Hepatocyte (in vitro differentiated cells): ENCODE measurements around the gene C8A.

Source experiments
- EZH2 ChIP-seq: fragments of 200-600 bp; sonication (generic); IDR thresholded peaks from 2 replicates; pipeline ENCODE4 v1.6.1; 2016; ENCODE audit warnings: antibody characterized with exemption, mild to moderate bottlenecking, borderline replicate concordance
- TF ChIP-seq, protein P1 (sequence below): fragments of 200-600 bp; sonication (generic); IDR thresholded peaks from 2 replicates; pipeline ENCODE4 v1.5.1; 2016; ENCODE audit warnings: antibody characterized with exemption, mild to moderate bottlenecking; ENCODE audit not compliant: poor library complexity

DNA sequence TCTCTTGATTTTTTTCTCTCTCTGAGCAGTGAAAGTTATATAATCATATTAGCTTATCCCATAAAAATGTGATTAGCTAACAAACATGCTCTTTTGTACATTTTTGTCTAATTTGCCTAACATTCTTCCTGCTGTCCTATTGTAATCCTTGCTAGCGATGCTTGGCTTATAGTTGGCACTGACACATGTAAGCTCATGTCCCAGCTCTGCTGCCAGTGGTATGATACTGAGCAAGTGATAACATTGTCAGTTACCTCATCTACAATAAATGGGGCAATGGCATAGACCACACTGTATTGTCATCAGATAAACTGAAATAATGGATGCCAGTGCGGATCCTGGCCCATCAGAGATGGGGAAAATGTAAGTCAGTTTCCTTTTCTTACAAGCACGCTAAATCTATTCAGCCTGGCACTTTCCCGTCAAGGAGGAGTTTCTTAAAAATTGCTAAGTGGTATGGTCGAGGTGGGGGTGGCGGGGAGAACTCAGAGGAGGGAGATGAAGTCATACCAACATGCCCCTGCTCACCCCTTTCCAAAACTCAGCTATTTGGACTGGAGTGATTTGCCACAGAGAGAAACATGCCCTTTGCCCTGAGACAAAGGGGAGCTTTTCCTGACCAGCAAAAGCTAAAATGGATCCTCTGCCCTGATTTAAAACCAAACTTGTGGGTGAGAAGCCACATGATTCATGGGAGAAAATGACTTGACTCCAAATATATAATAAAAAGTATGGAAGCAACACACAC is 36.7 kb upstream of the C8A start:
- TF ChIP-seq, protein P1, sequence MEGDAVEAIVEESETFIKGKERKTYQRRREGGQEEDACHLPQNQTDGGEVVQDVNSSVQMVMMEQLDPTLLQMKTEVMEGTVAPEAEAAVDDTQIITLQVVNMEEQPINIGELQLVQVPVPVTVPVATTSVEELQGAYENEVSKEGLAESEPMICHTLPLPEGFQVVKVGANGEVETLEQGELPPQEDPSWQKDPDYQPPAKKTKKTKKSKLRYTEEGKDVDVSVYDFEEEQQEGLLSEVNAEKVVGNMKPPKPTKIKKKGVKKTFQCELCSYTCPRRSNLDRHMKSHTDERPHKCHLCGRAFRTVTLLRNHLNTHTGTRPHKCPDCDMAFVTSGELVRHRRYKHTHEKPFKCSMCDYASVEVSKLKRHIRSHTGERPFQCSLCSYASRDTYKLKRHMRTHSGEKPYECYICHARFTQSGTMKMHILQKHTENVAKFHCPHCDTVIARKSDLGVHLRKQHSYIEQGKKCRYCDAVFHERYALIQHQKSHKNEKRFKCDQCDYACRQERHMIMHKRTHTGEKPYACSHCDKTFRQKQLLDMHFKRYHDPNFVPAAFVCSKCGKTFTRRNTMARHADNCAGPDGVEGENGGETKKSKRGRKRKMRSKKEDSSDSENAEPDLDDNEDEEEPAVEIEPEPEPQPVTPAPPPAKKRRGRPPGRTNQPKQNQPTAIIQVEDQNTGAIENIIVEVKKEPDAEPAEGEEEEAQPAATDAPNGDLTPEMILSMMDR = no peak
- no peak for TF ChIP-seq EZH2
